IMR-90 (cell line): ENCODE results near the gene AMBP.

Experiments
- CEBPB ChIP-seq: IDR thresholded peaks from 2 replicates; pipeline ENCODE4 v1.6.1; 2012; ENCODE audit warnings: low read depth, low read length, improper control_type of control experiment
- POLR2A ChIP-seq: IDR thresholded peaks from 2 replicates; pipeline ENCODE4 v1.6.1; 2012; ENCODE audit warnings: mild to moderate bottlenecking, low read depth, low read length
- RAD21 ChIP-seq: IDR thresholded peaks from 2 replicates; pipeline ENCODE4 v1.6.1; 2012; ENCODE audit warnings: low read length, improper control_type of control experiment
- RCOR1 ChIP-seq: IDR thresholded peaks from 2 replicates; pipeline ENCODE4 v1.6.1; 2012; ENCODE audit warnings: mild to moderate bottlenecking, low read length, improper control_type of control experiment; ENCODE audit not compliant: insufficient replicate concordance
- SMC3 ChIP-seq: fragments of 150-350 bp; IDR thresholded peaks from 2 replicates; pipeline ENCODE4 v1.6.1; 2016; ENCODE audit warnings: low read depth, mild to moderate bottlenecking, antibody characterized with exemption, low read length, moderate library complexity
- TF ChIP-seq, protein P1 (sequence below): conservative IDR thresholded peaks from 2 replicates; pipeline ENCODE4 v1.5.1; 2012; ENCODE audit warnings: mild to moderate bottlenecking, low read depth, low read length, improper control_type of control experiment
- TF ChIP-seq, protein P2 (sequence below): fragments of 150-350 bp; IDR thresholded peaks from 2 replicates; pipeline ENCODE4 v1.6.1; 2016; ENCODE audit warnings: low read depth, mild to moderate bottlenecking, low read length, moderate library complexity, borderline replicate concordance

DNA sequence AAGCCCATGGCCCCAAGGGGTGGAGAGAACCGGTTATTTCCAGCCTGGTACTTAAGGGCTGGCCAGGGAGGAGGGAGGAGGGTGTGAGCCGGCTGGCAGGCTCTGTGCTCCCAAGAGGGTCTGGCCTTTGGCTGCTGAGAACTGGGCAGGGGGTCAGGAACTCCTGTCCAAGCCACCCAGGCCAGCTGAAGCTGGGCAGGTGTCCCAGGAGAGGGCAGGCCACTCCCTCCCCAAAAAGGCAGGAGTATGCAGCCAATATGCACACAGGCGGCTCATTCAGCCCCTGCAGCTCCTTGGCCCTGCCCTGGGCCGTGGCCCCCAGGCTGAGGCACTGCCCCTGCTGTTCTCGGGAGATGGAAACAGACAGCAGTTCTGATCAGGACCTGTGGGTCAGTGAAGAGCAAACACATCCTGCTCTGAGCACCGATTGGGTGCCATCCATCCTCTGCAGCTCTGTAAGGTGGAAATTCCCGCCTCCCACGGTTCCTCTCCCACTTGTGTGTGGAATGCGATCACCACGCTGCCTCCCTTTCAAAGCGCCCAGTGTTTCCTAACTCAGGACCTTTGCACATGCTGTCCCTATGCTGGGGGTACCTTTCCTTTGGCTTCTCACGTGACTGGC, 38.1 kb upstream of the AMBP start:
- TF ChIP-seq, protein P1, sequence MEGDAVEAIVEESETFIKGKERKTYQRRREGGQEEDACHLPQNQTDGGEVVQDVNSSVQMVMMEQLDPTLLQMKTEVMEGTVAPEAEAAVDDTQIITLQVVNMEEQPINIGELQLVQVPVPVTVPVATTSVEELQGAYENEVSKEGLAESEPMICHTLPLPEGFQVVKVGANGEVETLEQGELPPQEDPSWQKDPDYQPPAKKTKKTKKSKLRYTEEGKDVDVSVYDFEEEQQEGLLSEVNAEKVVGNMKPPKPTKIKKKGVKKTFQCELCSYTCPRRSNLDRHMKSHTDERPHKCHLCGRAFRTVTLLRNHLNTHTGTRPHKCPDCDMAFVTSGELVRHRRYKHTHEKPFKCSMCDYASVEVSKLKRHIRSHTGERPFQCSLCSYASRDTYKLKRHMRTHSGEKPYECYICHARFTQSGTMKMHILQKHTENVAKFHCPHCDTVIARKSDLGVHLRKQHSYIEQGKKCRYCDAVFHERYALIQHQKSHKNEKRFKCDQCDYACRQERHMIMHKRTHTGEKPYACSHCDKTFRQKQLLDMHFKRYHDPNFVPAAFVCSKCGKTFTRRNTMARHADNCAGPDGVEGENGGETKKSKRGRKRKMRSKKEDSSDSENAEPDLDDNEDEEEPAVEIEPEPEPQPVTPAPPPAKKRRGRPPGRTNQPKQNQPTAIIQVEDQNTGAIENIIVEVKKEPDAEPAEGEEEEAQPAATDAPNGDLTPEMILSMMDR: no peak
- TF ChIP-seq RCOR1: no peak
- TF ChIP-seq, protein P2, sequence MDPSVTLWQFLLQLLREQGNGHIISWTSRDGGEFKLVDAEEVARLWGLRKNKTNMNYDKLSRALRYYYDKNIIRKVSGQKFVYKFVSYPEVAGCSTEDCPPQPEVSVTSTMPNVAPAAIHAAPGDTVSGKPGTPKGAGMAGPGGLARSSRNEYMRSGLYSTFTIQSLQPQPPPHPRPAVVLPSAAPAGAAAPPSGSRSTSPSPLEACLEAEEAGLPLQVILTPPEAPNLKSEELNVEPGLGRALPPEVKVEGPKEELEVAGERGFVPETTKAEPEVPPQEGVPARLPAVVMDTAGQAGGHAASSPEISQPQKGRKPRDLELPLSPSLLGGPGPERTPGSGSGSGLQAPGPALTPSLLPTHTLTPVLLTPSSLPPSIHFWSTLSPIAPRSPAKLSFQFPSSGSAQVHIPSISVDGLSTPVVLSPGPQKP: no peak
- TF ChIP-seq SMC3: no peak
- TF ChIP-seq POLR2A: no peak
- TF ChIP-seq CEBPB: no peak
- no peak for TF ChIP-seq RAD21
